GM20000 (cell line): Measurements from ENCODE around the gene ENOPH1.

Experiments
- DNase-seq: peaks from one replicate; pipeline ENCODE4 v3.0.0; 2012; ENCODE audit warnings: low spot score
- CTCF ChIP-seq: IDR thresholded peaks from 2 replicates; pipeline ENCODE4 v1.5.1; 2012; ENCODE audit warnings: mild to moderate bottlenecking, control low read depth; ENCODE audit errors: extremely low read depth, missing control alignments

The ENOPH1 gene

GRCh38 chr4:82436130-82436529 lies 5.7 kb downstream of the ENOPH1 start:
- TF ChIP-seq CTCF, result no peak
- DNase-seq, result no peak

- no peak for TF ChIP-seq CTCF
- no peak for DNase-seq
Observed at GRCh38 chr4:82436780-82437179, 6.4 kb downstream of the ENOPH1 start.

GRCh38 chr4:82437285-82438005 lies 7.1 kb downstream of the ENOPH1 start:
- no peak for DNase-seq
- TF ChIP-seq CTCF, result no peak

GRCh38 chr4:82439088-82439487 lies 8.7 kb downstream of the ENOPH1 start:
- DNase-seq, result no peak
- TF ChIP-seq CTCF, result no peak

GRCh38 chr4:82447886-82448285 lies 17.5 kb downstream of the ENOPH1 start:
- no peak for TF ChIP-seq CTCF
- no peak for DNase-seq

- TF ChIP-seq CTCF, result no peak
- DNase-seq, result no peak
Observed at GRCh38 chr4:82450966-82451755, 20.8 kb downstream of the ENOPH1 start.

GRCh38 chr4:82452026-82452425 lies 21.6 kb downstream of the ENOPH1 start:
- DNase-seq, result no peak
- no peak for TF ChIP-seq CTCF
